Neural cell (in vitro differentiated cells): Measurements from ENCODE around the gene SHC2. TPM values are rescaled to one million over a fixed set of nuclear protein-coding genes. Genes with fewer than 3 reads are reported as not detected.

Experiments used
- H2AFZ ChIP-seq: fragments of 200-600, 300-800 bp; sonication (generic), shearing (Covaris generic); 2 replicates; pipeline ENCODE4 v1.6.0; 2014; ENCODE audit warnings: low read depth, mild to moderate bottlenecking, antibody characterized with exemption, low read length, moderate library complexity
- H3F3A ChIP-seq: fragments of 200-600 bp; shearing (Covaris generic); 2 replicates; pipeline ENCODE4 v1.6.1; 2016; ENCODE audit warnings: mild to moderate bottlenecking, moderate library complexity, mixed read lengths, antibody characterized with exemption, low read length; ENCODE audit not compliant: insufficient read depth, poor library complexity, severe bottlenecking
- H3K27ac ChIP-seq: fragments of 200-600, 300-800 bp; sonication (generic), shearing (Covaris generic); 2 replicates; pipeline ENCODE4 v1.5.1; 2014; ENCODE audit warnings: mild to moderate bottlenecking, low read length, moderate library complexity
- H3K27me3 ChIP-seq: fragments of 300-800, 200-600 bp; sonication (generic), shearing (Covaris generic); 2 replicates; pipeline ENCODE4 v1.6.0; 2014; ENCODE audit warnings: mild to moderate bottlenecking, low read depth, low read length, moderate library complexity; ENCODE audit not compliant: insufficient read depth
- H3K36me3 ChIP-seq: fragments of 300-800, 200-600 bp; sonication (generic), shearing (Covaris generic); 2 replicates; pipeline ENCODE4 v1.5.1; 2014; ENCODE audit warnings: mild to moderate bottlenecking, antibody characterized with exemption, low read length, moderate library complexity; ENCODE audit not compliant: insufficient read depth
- H3K4me2 ChIP-seq: fragments of 300-800, 200-600 bp; sonication (generic), shearing (Covaris generic); 2 replicates; pipeline ENCODE4 v1.6.0; 2014; ENCODE audit warnings: mild to moderate bottlenecking, low read length
- H3K4me3 ChIP-seq: fragments of 300-800, 200-600 bp; sonication (generic), shearing (Covaris generic); 2 replicates; pipeline ENCODE4 v1.5.1; 2014; ENCODE audit warnings: mild to moderate bottlenecking, low read length, moderate library complexity
- H3K79me2 ChIP-seq: fragments of 200-600 bp; shearing (Covaris generic); replicated peaks from 2 replicates; pipeline ENCODE4 v1.6.0; 2014; ENCODE audit warnings: mild to moderate bottlenecking, low read length, moderate library complexity; ENCODE audit not compliant: insufficient read depth
- H3K9ac ChIP-seq: fragments of 300-800, 200-600 bp; sonication (generic), shearing (Covaris generic); 2 replicates; pipeline ENCODE4 v1.6.1; 2016; ENCODE audit warnings: mild to moderate bottlenecking, low read length, mixed read lengths
- H3K9me2 ChIP-seq: fragments of 200-600 bp; shearing (Covaris generic); 2 replicates; pipeline ENCODE4 v1.6.1; 2016; ENCODE audit warnings: mild to moderate bottlenecking, low read length, mixed read lengths; ENCODE audit not compliant: insufficient read depth
- H3K9me3 ChIP-seq: fragments of 200-600, 300-800 bp; sonication (generic), shearing (Covaris generic); 2 replicates; pipeline ENCODE4 v1.6.1; 2016; ENCODE audit warnings: mild to moderate bottlenecking, mixed run types, low read length, moderate library complexity, mixed read lengths
- H4K20me1 ChIP-seq: fragments of 200-600 bp; shearing (Covaris generic); 2 replicates; pipeline ENCODE4 v1.6.1; 2016; ENCODE audit warnings: mild to moderate bottlenecking, mixed run types; ENCODE audit not compliant: insufficient read depth
- CTCF ChIP-seq: fragments of 450-650 bp; IDR thresholded peaks from 2 replicates; pipeline ENCODE4 v1.5.1; 2014; ENCODE audit warnings: antibody characterized with exemption, mild to moderate bottlenecking, moderate library complexity; ENCODE audit not compliant: poor library complexity, severe bottlenecking
- EP300 ChIP-seq: fragments of 450-650 bp; conservative IDR thresholded peaks from 2 replicates; pipeline ENCODE4 v1.6.1; 2014; ENCODE audit warnings: antibody characterized with exemption, mild to moderate bottlenecking, moderate library complexity; ENCODE audit not compliant: poor library complexity, severe bottlenecking
- EZH2 ChIP-seq: fragments of 200-600, 300-800 bp; shearing (Covaris generic), sonication (generic); IDR thresholded peaks from 2 replicates; pipeline ENCODE4 v1.6.1; 2014; ENCODE audit warnings: antibody characterized with exemption, low read length, borderline replicate concordance, mild to moderate bottlenecking; ENCODE audit not compliant: insufficient read depth, poor library complexity, severe bottlenecking
- MXI1 ChIP-seq: fragments of 450-650 bp; conservative IDR thresholded peaks from 2 replicates; pipeline ENCODE4 v1.6.1; 2014; ENCODE audit warnings: antibody characterized with exemption, mild to moderate bottlenecking; ENCODE audit not compliant: poor library complexity, severe bottlenecking
- POLR2AphosphoS5 ChIP-seq: IDR thresholded peaks from 2 replicates; pipeline ENCODE4 v1.6.1; 2012
- RAD21 ChIP-seq: fragments of 450-650 bp; conservative IDR thresholded peaks from 2 replicates; pipeline ENCODE4 v1.6.1; 2014; ENCODE audit warnings: antibody characterized with exemption, mild to moderate bottlenecking, moderate library complexity
- REST ChIP-seq: IDR thresholded peaks from 2 replicates; pipeline ENCODE4 v1.6.1; 2012; ENCODE audit warnings: borderline replicate concordance
- SMC3 ChIP-seq: fragments of 450-650 bp; conservative IDR thresholded peaks from 2 replicates; pipeline ENCODE4 v1.6.1; 2014; ENCODE audit warnings: antibody characterized with exemption, mild to moderate bottlenecking, moderate library complexity; ENCODE audit not compliant: poor library complexity
- TAF1 ChIP-seq: IDR thresholded peaks from 2 replicates; pipeline ENCODE4 v1.6.1; 2012; ENCODE audit warnings: low read depth
- polyA plus RNA-seq: library from polyadenylated mRNA; depleted of rRNA; stranded (reverse); fragments of >200 nt; gene quantifications from 2 replicates; pipeline ENCODE4 v1.2.3, GENCODE V29; 2014

Gene SHC2
- polyA plus RNA-seq, 1 donor from 2014 or later: 75.8 TPM

DNA sequence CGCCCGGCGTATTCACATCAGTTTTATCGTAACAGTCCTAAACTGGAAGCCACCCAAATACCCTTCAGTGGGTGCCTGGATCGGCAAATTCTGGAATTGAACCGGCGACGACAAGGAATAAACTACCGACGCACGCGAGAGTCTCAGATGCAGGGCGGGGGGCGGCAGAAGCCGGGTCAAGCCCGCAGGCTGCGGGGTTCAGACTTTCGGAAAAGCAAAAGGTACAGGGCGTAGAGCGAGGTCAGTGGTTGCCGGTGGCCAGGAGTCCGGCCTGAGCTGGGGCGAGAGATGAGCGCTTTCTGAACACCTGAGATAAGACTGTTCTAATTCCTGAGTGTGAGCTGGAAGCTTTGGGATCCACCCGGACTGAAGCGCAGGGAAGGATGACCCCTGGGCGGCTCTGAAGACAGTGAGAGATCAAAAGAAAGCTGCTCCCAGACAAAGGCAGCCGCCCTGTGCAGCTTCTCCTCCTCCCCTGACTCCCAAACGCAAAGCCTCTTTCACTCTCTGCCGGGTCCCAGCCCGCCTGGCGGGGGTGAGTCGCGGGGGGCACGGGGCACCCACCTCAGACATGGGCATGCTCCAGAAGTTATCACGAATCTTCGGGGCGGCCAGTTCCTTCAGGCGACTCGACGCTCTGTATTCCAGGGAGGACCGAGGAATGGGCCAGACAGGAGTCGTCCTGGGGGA lies 90.0 kb downstream of the SHC2 start:
- Histone ChIP-seq H3K27ac (no peak overlapping the region), H4K20me1 (no peaks in the 10 kb centered on the region), H3K9ac (no peak overlapping the region), H3K36me3 (no peaks in the 10 kb centered on the region), H3F3A (no peaks in the 10 kb centered on the region), H2AFZ (no peak overlapping the region), H3K9me3 (no peaks in the 10 kb centered on the region), H3K27me3 (no peaks in the 10 kb centered on the region), H3K9me2 (no peaks in the 10 kb centered on the region), H3K4me2 (no peak overlapping the region), H3K79me2 (no peaks in the 10 kb centered on the region), H3K4me3 (no peak overlapping the region)
- TF ChIP-seq MXI1: no peak
- TF ChIP-seq SMC3: no peak

- H3K27ac ChIP-seq: no peak overlapping the region
- TF ChIP-seq SMC3 (no peak), POLR2AphosphoS5 (no peak)
These were observed 91.0 kb downstream of the SHC2 start for GRCh38 chr19:369876-370275.

GRCh38 chr19:369256-369655 lies 91.6 kb downstream of the SHC2 start:
- H3K4me2 ChIP-seq: no peak overlapping the region
- no peaks in the 10 kb centered on the region for H3K79me2 ChIP-seq
- no peaks in the 10 kb centered on the region for H3K9me2 ChIP-seq
- no peaks in the 10 kb centered on the region for H3K36me3 ChIP-seq
- no peak overlapping the region for H2AFZ ChIP-seq
- no peaks in the 10 kb centered on the region for H3K9me3 ChIP-seq
- H3K27me3 ChIP-seq: no peaks in the 10 kb centered on the region
- H4K20me1 ChIP-seq: no peaks in the 10 kb centered on the region
- H3F3A ChIP-seq: no peaks in the 10 kb centered on the region
- TF ChIP-seq TAF1: no peak
- no peak for TF ChIP-seq EZH2
- no peak for TF ChIP-seq POLR2AphosphoS5
- TF ChIP-seq MXI1: no peak
- TF ChIP-seq REST: no peak
- TF ChIP-seq EP300: no peak
- TF ChIP-seq RAD21: no peak
- no peak for TF ChIP-seq CTCF
- TF ChIP-seq SMC3: no peak
- H3K27ac ChIP-seq: no peak overlapping the region
- no peak overlapping the region for H3K9ac ChIP-seq
- H3K4me3 ChIP-seq: no peak overlapping the region

More at GRCh38 chr19:369876-370275, 91.0 kb downstream of the SHC2 start:
- no peaks in the 10 kb centered on the region for H3K27me3 ChIP-seq
- H3K4me2 ChIP-seq: no peak overlapping the region
- no peaks in the 10 kb centered on the region for H3K9me2 ChIP-seq
- no peak overlapping the region for H3K4me3 ChIP-seq
- no peaks in the 10 kb centered on the region for H3K79me2 ChIP-seq
- no peak overlapping the region for H3K9ac ChIP-seq
- H2AFZ ChIP-seq: no peak overlapping the region
- no peaks in the 10 kb centered on the region for H4K20me1 ChIP-seq
- H3K9me3 ChIP-seq: no peaks in the 10 kb centered on the region
- no peaks in the 10 kb centered on the region for H3F3A ChIP-seq
- no peaks in the 10 kb centered on the region for H3K36me3 ChIP-seq
